Esophagus muscularis mucosa (tissue), 4 donors: Measurements from ENCODE around the gene RHBDL1. TPM values are rescaled to one million over a fixed set of nuclear protein-coding genes. Genes with fewer than 3 reads are reported as not detected.
"Not testable (repeated sequence)": the region's sequence is repeated elsewhere in the genome, so short reads cannot be mapped to it uniquely, and the experiment has no call there.

ENCODE experiments used
- DNase-seq: peaks from one replicate; pipeline ENCODE4 v3.0.0-alpha.2; 2017; ENCODE audit errors: extremely low spot score
- H3K27ac ChIP-seq, 4 donors: fragments of 200-600 bp; sonication (generic); replicated peaks in 1 of 4; 1 replicate in 3 of 4; 2 replicates in 1 of 4; pipeline ENCODE4 v1.5.1; 2016 to 2019; ENCODE audit warnings: mild to moderate bottlenecking in 1 of 4
- H3K27me3 ChIP-seq, 4 donors: fragments of 200-600 bp; sonication (generic); one replicate each; pipeline versions ENCODE4 v1.5.1 to v1.6.0; 2016 to 2019
- H3K36me3 ChIP-seq, 4 donors: fragments of 200-600 bp; sonication (generic); one replicate each; pipeline ENCODE4 v1.5.1; 2016 to 2019
- H3K4me1 ChIP-seq, 4 donors: fragments of 200-600 bp; sonication (generic); one replicate each; pipeline ENCODE4 v1.5.1; 2016 to 2019
- H3K4me3 ChIP-seq, 4 donors: fragments of 200-600 bp; sonication (generic); 1 replicate in 2 of 4; 2 replicates in 2 of 4; pipeline ENCODE4 v1.5.1; 2016 to 2019; ENCODE audit warnings: mild to moderate bottlenecking in 4 of 4, moderate library complexity in 1 of 4
- H3K9me3 ChIP-seq, 4 donors: fragments of 200-600 bp; sonication (generic); 1 replicate in 3 of 4; 2 replicates in 1 of 4; pipeline ENCODE4 v1.5.1; 2016 to 2019
- CTCF ChIP-seq, 3 experiments: fragments of 200-600 bp in 2 of 3; fragments of 450-650 bp in 1 of 3; sonication (generic) in 2 of 3; IDR thresholded peaks; one replicate each; pipeline ENCODE4 v1.5.1; 2017 to 2019; ENCODE audit warnings: antibody characterized with exemption in 3 of 3, mild to moderate bottlenecking in 2 of 3, moderate library complexity in 1 of 3
- EP300 ChIP-seq: sonication (generic); formaldehyde crosslinking; IDR thresholded peaks from one replicate; pipeline ENCODE4 v1.6.1; 2017; ENCODE audit warnings: antibody characterized with exemption
- POLR2A ChIP-seq: fragments of 450-650 bp; IDR thresholded peaks from one replicate; pipeline ENCODE4 v1.6.1; 2017; ENCODE audit warnings: antibody characterized with exemption, moderate library complexity, mild to moderate bottlenecking, low read depth
- POLR2AphosphoS5 ChIP-seq, 2 donors: sonication (generic); formaldehyde crosslinking; IDR thresholded peaks; one replicate each; pipeline ENCODE4 v1.6.1; 2017; ENCODE audit warnings: antibody characterized with exemption in 2 of 2
- WGBS: methylation state at CpG from one replicate; pipeline ENCODE4 v1.1.5; 2018; 5-methylcytosine and 5-hydroxymethylcytosine counted together
- intact Hi-C: fragments of 100-400 bp; cut with DNase I; formaldehyde crosslinking; loops from one replicate; pipeline ENCODE4 v1.15.1; 2023
- total RNA-seq, 4 donors: library from RNA; depleted of rRNA; stranded (reverse); fragments of >200 nt; gene quantifications; one replicate each; pipeline versions ENCODE4 v1.1.0 to v1.2.1, GENCODE V29; 2016

The RHBDL1 gene
- total RNA-seq, 4 donors from 2014 or later: 0.17 to 2.0 (median 0.66) TPM

DNA sequence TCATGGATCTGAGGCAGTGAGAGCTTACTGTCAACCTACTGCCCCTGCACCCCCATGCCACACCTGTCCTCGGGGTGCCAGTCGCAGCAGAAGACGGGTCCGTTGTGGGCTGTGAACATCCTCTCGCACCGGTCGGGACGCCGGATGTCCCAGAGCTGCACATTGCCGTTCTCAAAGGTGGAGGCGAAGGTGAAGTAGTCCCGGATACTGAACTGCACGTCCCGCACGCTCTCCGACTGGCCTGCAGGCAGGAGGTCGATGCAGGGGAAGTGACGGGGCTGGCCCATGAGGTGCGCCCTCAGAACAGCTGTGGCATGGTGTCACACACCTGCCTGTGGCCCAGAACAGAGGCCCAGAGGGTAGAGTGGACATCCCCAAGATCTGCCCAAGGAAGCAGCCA lies 12.0 kb downstream of the RHBDL1 start:
- H3K36me3 ChIP-seq: peaks cover 12 to 39% (median 27%) of the 10 kb centered on the region in 4 donors
- TF ChIP-seq POLR2A (no peak), POLR2AphosphoS5 (IDR thresholded peaks at IDR 0.05) (no peak), CTCF (IDR thresholded peaks at IDR 0.05) (no peak), EP300 (no peak)
- H3K9me3 ChIP-seq: no peaks in the 10 kb centered on the region
- 88% methylated on average over 17 of the region's 19 CpGs for WGBS
- H3K4me1 ChIP-seq: peaks cover 46 to 81% (median 60%) of the 10 kb centered on the region in 4 donors
- H3K4me3 ChIP-seq: no peak overlapping the region
- intact Hi-C loops: no loop called here
- no peak overlapping the region for H3K27ac ChIP-seq
- H3K27me3 ChIP-seq: peaks cover 0 to 4% (median 0%) of the 10 kb centered on the region in 4 donors
- DNase-seq: no peak

- TF ChIP-seq POLR2AphosphoS5 (IDR thresholded peaks at IDR 0.05) (no peak), EP300 (no peak), CTCF (IDR thresholded peaks at IDR 0.05) (no peak), POLR2A (no peak)
- Histone ChIP-seq H3K36me3 (peaks cover 6 to 29% (median 18%) of the 10 kb centered on the region in 4 donors), H3K9me3 (no peaks in the 10 kb centered on the region), H3K4me1 (peaks cover 38 to 76% (median 55%) of the 10 kb centered on the region in 4 donors), H3K27me3 (peaks cover 9 to 23% (median 17%) of the 10 kb centered on the region in 4 donors), H3K4me3 (peak overlapping the region; percentile 72 to 97 (median 92)), H3K27ac (peak overlapping the region; percentile 82 to 93 (median 84))
- 81% methylated on average over 10 of the region's 26 CpGs for WGBS
- DNase-seq: no peak
- intact Hi-C loops: no loop called here
These were observed 13.9 kb downstream of the RHBDL1 start for GRCh38 chr16:689175-689897.

- DNase-seq, H3K4me3 ChIP-seq, intact Hi-C loops, H3K27ac ChIP-seq, H3K9me3 ChIP-seq: not testable (repeated sequence)
- Histone ChIP-seq H3K4me1 (peaks cover 34 to 76% (median 51%) of the 10 kb centered on the region in 4 donors), H3K27me3 (peaks cover 9 to 42% (median 33%) of the 10 kb centered on the region in 4 donors), H3K36me3 (peaks cover 6 to 18% (median 15%) of the 10 kb centered on the region in 4 donors)
- 87% methylated on average over 16 of the region's 16 CpGs for WGBS
These were observed 15.8 kb downstream of the RHBDL1 start for GRCh38 chr16:691242-691641.

DNA sequence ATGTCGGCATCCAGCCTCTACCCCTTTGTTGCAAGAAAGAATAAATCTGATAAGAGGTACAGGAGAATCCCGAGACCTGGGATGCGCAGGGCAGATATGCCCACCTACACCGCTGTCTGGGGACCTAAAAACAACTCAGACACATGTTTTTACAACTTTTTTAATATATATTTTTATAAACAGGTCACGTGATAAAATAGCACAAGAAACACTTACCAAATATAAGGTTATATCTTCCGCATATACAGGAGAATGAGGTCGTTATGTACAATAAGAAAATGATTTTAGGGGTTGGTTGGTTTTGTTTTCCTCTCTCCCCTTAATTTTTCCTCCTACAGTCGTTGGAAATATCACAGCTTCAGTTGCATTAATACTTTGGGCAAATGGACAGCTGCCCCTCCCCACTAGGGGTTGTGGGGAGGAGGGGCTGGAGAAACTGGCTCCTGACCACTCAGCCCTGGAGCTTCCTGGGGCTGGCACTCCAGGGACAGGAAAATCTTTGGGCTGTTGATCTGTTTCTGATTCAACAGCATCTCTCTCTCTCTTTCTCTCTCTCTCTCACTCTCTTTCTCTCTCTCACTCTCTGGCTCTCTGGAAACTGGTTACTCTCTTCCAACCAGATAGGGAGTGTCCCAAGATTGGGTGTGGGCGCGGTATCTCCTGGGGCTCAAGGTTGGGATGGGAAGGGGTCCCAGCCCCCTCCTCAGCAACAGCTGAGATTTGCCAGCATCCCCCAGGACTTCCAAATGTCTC lies 17.1 kb downstream of the RHBDL1 start:
- H3K9me3 ChIP-seq: no peaks in the 10 kb centered on the region
- H3K4me3 ChIP-seq: no peak overlapping the region
- H3K4me1 ChIP-seq: peaks cover 34 to 64% (median 49%) of the 10 kb centered on the region in 4 donors
- H3K27ac ChIP-seq: no peak overlapping the region
- WGBS: 67% methylated on average over 10 of the region's 10 CpGs
- peaks cover 0 to 6% (median 3%) of the 10 kb centered on the region in 4 donors for H3K36me3 ChIP-seq
- TF ChIP-seq CTCF (IDR thresholded peaks at IDR 0.05) (no peak), EP300 (no peak), POLR2AphosphoS5 (IDR thresholded peaks at IDR 0.05) (no peak), POLR2A (no peak)
- intact Hi-C loops: no loop called here
- DNase-seq: no peak
- H3K27me3 ChIP-seq: peaks cover 9 to 54% (median 39%) of the 10 kb centered on the region in 4 donors

GRCh38 chr16:693364-693763 lies 17.9 kb downstream of the RHBDL1 start:
- no peak for DNase-seq
- WGBS: no CpG with 5 or more reads among the region's 22 CpGs
- Histone ChIP-seq H3K4me1 (peaks cover 32 to 55% (median 46%) of the 10 kb centered on the region in 4 donors), H3K27ac (no peak overlapping the region), H3K9me3 (no peaks in the 10 kb centered on the region), H3K4me3 (no peak overlapping the region), H3K36me3 (no peaks in the 10 kb centered on the region), H3K27me3 (peaks cover 9 to 63% (median 39%) of the 10 kb centered on the region in 4 donors)
- TF ChIP-seq POLR2AphosphoS5 (IDR thresholded peaks at IDR 0.05) (no peak), EP300 (no peak), CTCF (IDR thresholded peaks at IDR 0.05) (no peak), POLR2A (no peak)
- intact Hi-C loops: no loop called here
